Endothelial cell of umbilical vein (primary cell): ENCODE data around the gene UBL7. TPM values are rescaled to one million over a fixed set of nuclear protein-coding genes. Genes with fewer than 3 reads are reported as not detected.

Source experiments
- BruUV-seq: library from RNA; stranded (reverse); fragments of 400-500 nt; replicated peaks from 2 replicates; lab custom pipeline; 2021; lab: Mats Ljungman, UMichigan
- CTCF ChIA-PET: fragments of 300-600, 350-600 bp; sonication (Branson Sonifier 250); formaldehyde crosslinking; loops from one replicate; lab custom pipeline; 2021; ENCODE audit warnings: antibody characterized with exemption, inconsistent platforms; lab: Charles Lee
- POLR2A ChIA-PET: fragments of 300-600, 350-600 bp; sonication (Branson Sonifier 250); formaldehyde crosslinking; loops from one replicate; lab custom pipeline; 2021; ENCODE audit warnings: antibody characterized with exemption, inconsistent platforms; lab: Charles Lee
- DNase-seq: peaks from one replicate; pipeline ENCODE4 v3.0.0-alpha.2; 2011; ENCODE audit warnings: low read depth, low spot score
- FAIRE-seq: peaks from 2 replicates; lab custom pipeline; 2011; peaks lifted over from hg19 to GRCh38; lab: Jason Lieb, UNC
- H2AFZ ChIP-seq: 2 replicates; pipeline ENCODE4 v1.6.0; 2012; ENCODE audit warnings: low read depth, low read length, control low read depth, inconsistent platforms
- H3K27ac ChIP-seq: 2 replicates; pipeline ENCODE4 v1.5.1; 2011; ENCODE audit warnings: low read depth, mild to moderate bottlenecking, control low read depth, low read length, moderate library complexity; ENCODE audit not compliant: insufficient read depth
- H3K27me3 ChIP-seq, 2 experiments: 2 replicates each; pipeline versions ENCODE4 v1.6.0 to v1.6.1; 2011; ENCODE audit warnings: low read length in 2 of 2, mixed read lengths in 1 of 2; ENCODE audit not compliant: control insufficient read depth in 2 of 2, insufficient read depth in 2 of 2
- H3K36me3 ChIP-seq, 2 experiments: 2 replicates in 1 of 2; 3 replicates in 1 of 2; pipeline ENCODE4 v1.5.1; 2011; ENCODE audit warnings: low read length in 2 of 2, mild to moderate bottlenecking in 1 of 2, moderate library complexity in 1 of 2; ENCODE audit not compliant: control insufficient read depth in 2 of 2, insufficient read depth in 2 of 2; ENCODE audit errors: extremely low read depth in 1 of 2
- H3K4me1 ChIP-seq: 3 replicates; pipeline ENCODE4 v1.5.1; 2011; ENCODE audit warnings: mild to moderate bottlenecking, low read length; ENCODE audit not compliant: control insufficient read depth, insufficient read depth; ENCODE audit errors: extremely low read depth
- H3K4me2 ChIP-seq: 2 replicates; pipeline ENCODE4 v1.6.1; 2011; ENCODE audit warnings: low read length, control low read depth, mixed read lengths; ENCODE audit not compliant: insufficient read depth
- H3K4me3 ChIP-seq, 3 experiments: fragments of 200-600 bp in 1 of 3; sonication (generic), shearing (Covaris generic) in 1 of 3; replicated peaks in 1 of 3; 2 replicates each; pipeline ENCODE4 v1.5.1; 2011 to 2016; ENCODE audit warnings: control low read depth in 3 of 3, low read length in 3 of 3, mild to moderate bottlenecking in 2 of 3, inconsistent platforms in 1 of 3, low read depth in 1 of 3, moderate library complexity in 1 of 3; ENCODE audit not compliant: insufficient read depth in 1 of 3
- H3K79me2 ChIP-seq: 2 replicates; pipeline ENCODE4 v1.6.0; 2012; ENCODE audit warnings: low read length, inconsistent platforms; ENCODE audit not compliant: control insufficient read depth, insufficient read depth
- H3K9ac ChIP-seq: replicated peaks from 2 replicates; pipeline ENCODE3; 2011; ENCODE audit warnings: low read length, control low read depth; ENCODE audit not compliant: insufficient read depth; ENCODE audit errors: extremely low read depth
- H3K9me1 ChIP-seq: replicated peaks from 3 replicates; pipeline ENCODE4 v1.6.0; 2011; ENCODE audit warnings: mild to moderate bottlenecking, low read length; ENCODE audit not compliant: control insufficient read depth, insufficient read depth; ENCODE audit errors: extremely low read depth
- H3K9me3 ChIP-seq: replicated peaks from 2 replicates; pipeline ENCODE4 v1.5.1; 2012; ENCODE audit warnings: low read length, inconsistent platforms; ENCODE audit not compliant: control insufficient read depth, insufficient read depth
- H4K20me1 ChIP-seq: replicated peaks from 2 replicates; pipeline ENCODE3; 2011; ENCODE audit warnings: mild to moderate bottlenecking, low read length; ENCODE audit not compliant: control insufficient read depth, insufficient read depth; ENCODE audit errors: extremely low read depth
- EZH2 ChIP-seq: IDR thresholded peaks from 2 replicates; pipeline ENCODE4 v1.6.1; 2012; ENCODE audit warnings: borderline replicate concordance, low read depth, mild to moderate bottlenecking, moderate library complexity, low read length, inconsistent platforms; ENCODE audit not compliant: severe bottlenecking
- FOS ChIP-seq: IDR thresholded peaks from 2 replicates; pipeline ENCODE4 v1.6.1; 2011; ENCODE audit warnings: mild to moderate bottlenecking, low read length, moderate library complexity, borderline replicate concordance; ENCODE audit not compliant: insufficient read depth
- GATA2 ChIP-seq: IDR thresholded peaks from 2 replicates; pipeline ENCODE4 v1.7.0; 2011; ENCODE audit warnings: low read depth, mild to moderate bottlenecking, moderate library complexity, mixed read lengths, low read length; ENCODE audit not compliant: insufficient read length, insufficient read depth
- JUN ChIP-seq: IDR thresholded peaks from 2 replicates; pipeline ENCODE4 v1.6.1; 2011; ENCODE audit warnings: borderline replicate concordance, low read depth; ENCODE audit not compliant: insufficient read length, insufficient read depth
- MYC ChIP-seq: IDR thresholded peaks from one replicate; pipeline ENCODE4 v1.6.1; 2011; ENCODE audit warnings: mild to moderate bottlenecking, low read depth, low read length
- POLR2A ChIP-seq: IDR thresholded peaks from 2 replicates; pipeline ENCODE4 v1.6.1; 2012; ENCODE audit warnings: low read depth, mild to moderate bottlenecking, control low read depth, low read length
- POLR2AphosphoS5 ChIP-seq: IDR thresholded peaks from 2 replicates; pipeline ENCODE4 v1.6.1; 2012; ENCODE audit warnings: low read depth, mild to moderate bottlenecking, control low read depth, low read length, moderate library complexity; ENCODE audit not compliant: insufficient read depth
- dilution Hi-C: fragments of 300-500 bp; cut with MboI; formaldehyde crosslinking; loops from one replicate; pipeline ENCODE4 v1.15.0; 2019; ENCODE audit warnings: low sequenced_read_pairs; ENCODE audit not compliant: extremely low pct_ligation_motif_present
- intact Hi-C: fragments of 100-400 bp; cut with micrococcal nuclease; formaldehyde crosslinking; loops from one replicate; pipeline ENCODE4 v1.10.0; 2022
- polyA plus RNA-seq, 4 experiments: library from polyadenylated mRNA; depleted of rRNA in 3 of 4; stranded (reverse) in 3 of 4; unstranded in 1 of 4; fragments of >200 nt; gene quantifications; 2 replicates each; pipeline versions ENCODE4 v1.2.1 to v1.2.3, GENCODE V29; 2011 to 2012; ENCODE audit warnings: missing spikeins in 1 of 4
- total RNA-seq: library from RNA; stranded (reverse); gene quantifications from 2 replicates; pipeline ENCODE4 v1.2.3, GENCODE V29; 2021
- TF ChIP-seq, protein P1 (sequence below): IDR thresholded peaks from 2 replicates; pipeline ENCODE4 v1.6.1; 2011; ENCODE audit not compliant: insufficient read depth, insufficient read length
- TF ChIP-seq, protein P2 (sequence below), 2 donors: IDR thresholded peaks; 1 replicate in 1 of 2; 2 replicates in 1 of 2; pipeline ENCODE4 v1.5.1; 2011; ENCODE audit warnings: low read length in 2 of 2, mild to moderate bottlenecking in 2 of 2, moderate library complexity in 2 of 2, control low read depth in 1 of 2, inconsistent platforms in 1 of 2, low read depth in 1 of 2; ENCODE audit not compliant: insufficient read depth in 1 of 2; ENCODE audit errors: extremely low read depth in 1 of 2

Gene UBL7
- total and polyA plus RNA-seq, 2 donors (not counting 3 experiments of a cell fraction or from before 2014, with no cell fraction given) = 32.8 to 90.4 TPM

DNA sequence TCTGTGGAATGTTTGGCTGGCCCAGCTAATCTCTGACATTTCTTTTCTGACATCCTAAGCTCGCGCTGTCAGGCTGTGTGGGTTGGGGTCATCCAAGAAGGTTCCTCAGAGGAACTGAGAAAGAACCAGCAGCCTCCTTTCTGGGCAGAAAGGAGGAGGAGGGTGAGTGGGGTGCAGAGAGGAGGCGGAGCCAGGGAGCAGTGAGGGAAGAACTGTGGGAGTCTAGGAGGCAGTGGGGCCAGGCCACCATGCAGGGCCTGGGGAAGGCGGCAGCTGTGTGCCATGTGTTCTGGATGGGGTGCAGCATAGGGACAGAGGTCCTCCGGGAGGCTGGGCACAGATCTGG is 32.5 kb downstream of the UBL7 start:
- dilution Hi-C loops = no loop called here
- Histone ChIP-seq H2AFZ (no peak overlapping the region), H3K4me2 (no peak overlapping the region), H3K79me2 (no peaks in the 10 kb centered on the region), H3K27me3 (peaks cover 26 to 29% of the 10 kb centered on the region in 2 experiments), H3K27ac (no peak overlapping the region), H4K20me1 (no peaks in the 10 kb centered on the region), H3K9me3 (no peaks in the 10 kb centered on the region), H3K9ac (no peak overlapping the region), H3K4me3 (no peak overlapping the region), H3K9me1 (no peaks in the 10 kb centered on the region), H3K4me1 (no peaks in the 10 kb centered on the region), H3K36me3 (no peaks in the 10 kb centered on the region)
- intact Hi-C loops = no loop called here
- DNase-seq (no peak), FAIRE-seq (no peak)
- no peak for TF ChIP-seq GATA2
- TF ChIP-seq, protein P1, sequence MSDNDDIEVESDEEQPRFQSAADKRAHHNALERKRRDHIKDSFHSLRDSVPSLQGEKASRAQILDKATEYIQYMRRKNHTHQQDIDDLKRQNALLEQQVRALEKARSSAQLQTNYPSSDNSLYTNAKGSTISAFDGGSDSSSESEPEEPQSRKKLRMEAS = no peak
- no peak for TF ChIP-seq JUN
- TF ChIP-seq, protein P2, sequence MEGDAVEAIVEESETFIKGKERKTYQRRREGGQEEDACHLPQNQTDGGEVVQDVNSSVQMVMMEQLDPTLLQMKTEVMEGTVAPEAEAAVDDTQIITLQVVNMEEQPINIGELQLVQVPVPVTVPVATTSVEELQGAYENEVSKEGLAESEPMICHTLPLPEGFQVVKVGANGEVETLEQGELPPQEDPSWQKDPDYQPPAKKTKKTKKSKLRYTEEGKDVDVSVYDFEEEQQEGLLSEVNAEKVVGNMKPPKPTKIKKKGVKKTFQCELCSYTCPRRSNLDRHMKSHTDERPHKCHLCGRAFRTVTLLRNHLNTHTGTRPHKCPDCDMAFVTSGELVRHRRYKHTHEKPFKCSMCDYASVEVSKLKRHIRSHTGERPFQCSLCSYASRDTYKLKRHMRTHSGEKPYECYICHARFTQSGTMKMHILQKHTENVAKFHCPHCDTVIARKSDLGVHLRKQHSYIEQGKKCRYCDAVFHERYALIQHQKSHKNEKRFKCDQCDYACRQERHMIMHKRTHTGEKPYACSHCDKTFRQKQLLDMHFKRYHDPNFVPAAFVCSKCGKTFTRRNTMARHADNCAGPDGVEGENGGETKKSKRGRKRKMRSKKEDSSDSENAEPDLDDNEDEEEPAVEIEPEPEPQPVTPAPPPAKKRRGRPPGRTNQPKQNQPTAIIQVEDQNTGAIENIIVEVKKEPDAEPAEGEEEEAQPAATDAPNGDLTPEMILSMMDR (IDR thresholded peaks at IDR 0.05; ENCODE audit: extremely low read depth in 1 of 2, insufficient read depth in 1 of 2, low read depth in 1 of 2, low read length in 2 of 2) = no peak
- no peak for TF ChIP-seq POLR2AphosphoS5
- no peak for TF ChIP-seq POLR2A
- no peak for TF ChIP-seq FOS
- no peak for TF ChIP-seq EZH2
- no peak for TF ChIP-seq MYC
- BruUV-seq = no TSS peak
- ChIA-PET POLR2A (no interaction called here), CTCF (interaction anchor here (1.8 kb wide), 1 partner anchor 46 kb away, joined by 6 read pairs; no protein-coding TSS in a partner anchor)
